ES-I3 (cell line): ENCODE results near the gene CPT1C.
"Not testable (repeated sequence)": the region's sequence is repeated elsewhere in the genome, so short reads cannot be mapped to it uniquely, and the experiment has no call there.

Experiments
- H3K36me3 ChIP-seq: 2 replicates; pipeline ENCODE4 v1.6.1; 2013; ENCODE audit warnings: mild to moderate bottlenecking, low read length, control low read depth, moderate library complexity; ENCODE audit not compliant: insufficient read depth
- H3K4me1 ChIP-seq: 2 replicates; pipeline ENCODE4 v1.6.1; 2013; ENCODE audit warnings: mild to moderate bottlenecking, control low read depth, low read length; ENCODE audit not compliant: insufficient read depth
- H3K9ac ChIP-seq: 2 replicates; pipeline ENCODE4 v1.6.1; 2013; ENCODE audit warnings: low read depth, mild to moderate bottlenecking, low read length, moderate library complexity
- H3K9me3 ChIP-seq: 2 replicates; pipeline ENCODE4 v1.6.1; 2013; ENCODE audit warnings: mild to moderate bottlenecking, low read length, moderate library complexity; ENCODE audit not compliant: control insufficient read depth, insufficient read depth

CPT1C gene

DNA sequence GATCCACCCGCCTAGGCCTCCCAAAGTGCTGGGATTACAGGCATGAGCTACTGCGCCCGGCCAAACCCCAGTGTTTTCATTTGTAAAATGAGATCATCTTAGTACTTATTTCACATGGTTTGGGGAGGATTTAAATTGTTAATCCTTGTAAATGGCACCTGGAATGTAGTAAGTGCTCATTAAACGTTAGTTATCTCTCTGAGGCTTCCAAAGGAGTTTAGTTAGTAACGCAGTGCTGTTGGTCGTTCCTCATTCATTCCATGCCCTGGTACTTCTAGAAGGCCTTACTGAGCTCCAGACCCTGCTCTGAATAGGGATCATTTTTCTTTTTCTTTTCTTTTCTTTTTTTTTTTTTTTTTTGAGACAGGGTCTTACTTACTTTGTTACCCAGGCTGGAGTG, 5.2 kb downstream of the CPT1C start:
- Histone ChIP-seq H3K9me3 (no peaks in the 10 kb centered on the region), H3K4me1 (peaks cover 2% of the 10 kb centered on the region; the same call in 1 of the 2 replicates), H3K9ac (no peak overlapping the region), H3K36me3 (peaks cover 3% of the 10 kb centered on the region; the same call in 1 of the 2 replicates)

DNA sequence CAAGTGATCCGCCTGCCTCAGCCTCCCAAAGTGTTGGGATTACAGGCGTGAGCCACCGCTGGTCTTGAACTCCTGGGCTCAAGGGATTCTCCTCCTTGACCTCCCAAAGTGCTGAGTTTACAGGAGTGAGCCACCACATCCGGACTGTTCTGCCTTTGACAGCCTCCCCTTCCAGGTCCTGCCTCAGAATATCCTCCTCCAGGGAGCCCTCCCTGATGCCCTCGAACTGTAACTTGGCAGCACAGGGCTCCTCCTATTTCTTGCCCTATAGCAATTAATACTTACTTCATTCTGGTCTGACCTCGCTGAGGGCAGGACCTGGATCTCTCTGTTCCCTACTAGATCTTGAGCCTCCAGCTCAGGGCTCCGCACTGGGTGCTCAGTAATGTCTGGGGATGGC, 5.9 kb downstream of the CPT1C start:
- no peaks in the 10 kb centered on the region for H3K9me3 ChIP-seq
- H3K4me1 ChIP-seq, result peaks cover 2% of the 10 kb centered on the region; the same call in 1 of the 2 replicates
- no peak overlapping the region for H3K9ac ChIP-seq
- H3K36me3 ChIP-seq, result peaks cover 3% of the 10 kb centered on the region; the same call in 1 of the 2 replicates

DNA sequence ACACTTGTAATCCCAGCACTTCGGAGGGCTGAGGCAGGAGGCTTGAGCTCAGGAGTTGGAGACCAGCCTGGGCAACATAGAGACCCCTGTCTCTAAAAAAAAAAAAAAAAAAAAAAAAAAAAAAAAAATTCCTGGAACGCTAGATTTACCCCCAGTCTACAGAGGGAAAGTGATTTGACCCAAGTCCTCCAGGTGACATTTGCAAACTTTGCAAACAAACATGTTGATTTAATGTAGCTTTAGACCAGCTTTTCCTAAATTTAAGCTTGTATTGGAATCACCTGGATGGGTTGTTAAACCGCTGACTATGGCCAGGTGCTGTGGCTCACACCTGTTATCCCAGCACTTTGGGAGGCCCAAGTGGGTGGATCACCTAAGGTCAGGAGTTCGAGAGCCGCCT, 8.4 kb downstream of the CPT1C start:
- no peak overlapping the region for H3K9ac ChIP-seq
- peaks cover 2% of the 10 kb centered on the region; the same call in 1 of the 2 replicates for H3K4me1 ChIP-seq
- no peaks in the 10 kb centered on the region for H3K36me3 ChIP-seq
- H3K9me3 ChIP-seq, result no peaks in the 10 kb centered on the region

GRCh38 chr19:49700563-49700962, 9.6 kb downstream of the CPT1C start:
- Histone ChIP-seq H3K4me1 (peaks cover 2% of the 10 kb centered on the region; the same call in 1 of the 2 replicates), H3K9ac (no peak overlapping the region), H3K9me3 (no peaks in the 10 kb centered on the region), H3K36me3 (peaks cover 5% of the 10 kb centered on the region; the same call in 1 of the 2 replicates)

DNA sequence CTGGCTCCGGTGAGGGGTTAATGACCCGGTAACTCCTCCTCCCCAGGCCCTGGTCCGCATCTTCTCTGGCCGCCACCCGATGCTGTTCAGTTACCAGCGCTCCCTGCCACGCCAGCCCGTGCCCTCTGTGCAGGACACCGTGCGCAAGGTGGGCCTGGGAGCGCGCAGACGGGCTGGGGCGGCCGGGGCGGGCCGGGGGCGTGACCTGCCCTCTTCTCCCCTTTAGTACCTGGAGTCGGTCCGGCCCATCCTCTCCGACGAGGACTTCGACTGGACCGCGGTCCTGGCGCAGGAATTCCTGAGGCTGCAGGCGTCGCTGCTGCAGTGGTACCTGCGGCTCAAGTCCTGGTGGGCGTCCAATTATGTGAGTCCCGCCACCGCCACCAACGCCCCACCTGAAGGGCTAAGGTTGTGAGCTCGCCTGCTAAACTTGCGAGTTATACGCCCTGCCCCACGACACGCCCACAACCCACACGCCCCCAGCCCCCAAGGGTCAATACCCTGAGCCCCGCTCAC, 10.4 kb downstream of the CPT1C start:
- peak overlapping the region; percentile 28; the same call in 1 of the 2 replicates for H3K9ac ChIP-seq
- H3K9me3 ChIP-seq, result no peaks in the 10 kb centered on the region
- H3K36me3 ChIP-seq, result peaks cover 7% of the 10 kb centered on the region
- H3K4me1 ChIP-seq, result peaks cover 2% of the 10 kb centered on the region; the same call in 1 of the 2 replicates

DNA sequence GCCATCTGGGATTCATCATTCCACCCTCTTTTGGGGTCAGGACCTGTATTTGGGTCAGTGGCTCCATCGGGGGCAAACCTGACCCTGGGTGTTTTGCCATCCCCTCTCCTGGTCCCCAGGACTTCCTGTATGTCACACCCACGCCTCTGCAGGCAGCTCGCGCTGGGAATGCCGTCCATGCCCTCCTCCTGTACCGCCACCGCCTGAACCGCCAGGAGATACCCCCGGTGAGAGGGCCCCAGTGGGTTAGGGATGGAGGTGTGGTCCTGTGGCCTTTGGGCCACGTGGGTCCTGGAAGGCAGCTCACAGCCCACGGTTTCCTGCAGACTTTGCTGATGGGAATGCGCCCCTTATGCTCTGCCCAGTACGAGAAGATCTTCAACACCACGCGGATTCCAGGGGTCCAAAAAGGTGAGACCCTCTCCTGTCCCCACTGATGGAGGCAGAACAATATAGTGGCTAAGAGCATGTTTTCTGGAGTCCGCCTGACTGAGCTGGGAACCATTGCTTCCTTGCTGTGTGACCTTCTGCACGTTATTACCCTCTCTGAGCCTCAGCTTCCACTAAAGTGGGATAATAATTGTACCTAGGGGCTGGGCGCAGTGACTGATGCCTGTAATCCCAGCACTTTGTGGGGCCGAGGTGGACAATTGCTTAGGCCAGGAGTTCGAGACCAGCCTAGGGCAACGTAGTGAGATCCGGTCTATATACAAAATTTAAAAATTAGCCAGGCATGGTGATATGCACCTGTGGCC, 14.1 kb downstream of the CPT1C start:
- Histone ChIP-seq H3K9me3 (no peaks in the 10 kb centered on the region), H3K9ac (no peak overlapping the region), H3K4me1 (peaks cover 2% of the 10 kb centered on the region; the same call in 1 of the 2 replicates), H3K36me3 (peaks cover 7% of the 10 kb centered on the region)

GRCh38 chr19:49705919-49706318, 15.0 kb downstream of the CPT1C start:
- H3K36me3 ChIP-seq, result peaks cover 7% of the 10 kb centered on the region
- H3K9me3 ChIP-seq, result no peaks in the 10 kb centered on the region
- H3K4me1 ChIP-seq, result no peaks in the 10 kb centered on the region; the same call in 1 of the 2 replicates
- H3K9ac ChIP-seq, result no peak overlapping the region

DNA sequence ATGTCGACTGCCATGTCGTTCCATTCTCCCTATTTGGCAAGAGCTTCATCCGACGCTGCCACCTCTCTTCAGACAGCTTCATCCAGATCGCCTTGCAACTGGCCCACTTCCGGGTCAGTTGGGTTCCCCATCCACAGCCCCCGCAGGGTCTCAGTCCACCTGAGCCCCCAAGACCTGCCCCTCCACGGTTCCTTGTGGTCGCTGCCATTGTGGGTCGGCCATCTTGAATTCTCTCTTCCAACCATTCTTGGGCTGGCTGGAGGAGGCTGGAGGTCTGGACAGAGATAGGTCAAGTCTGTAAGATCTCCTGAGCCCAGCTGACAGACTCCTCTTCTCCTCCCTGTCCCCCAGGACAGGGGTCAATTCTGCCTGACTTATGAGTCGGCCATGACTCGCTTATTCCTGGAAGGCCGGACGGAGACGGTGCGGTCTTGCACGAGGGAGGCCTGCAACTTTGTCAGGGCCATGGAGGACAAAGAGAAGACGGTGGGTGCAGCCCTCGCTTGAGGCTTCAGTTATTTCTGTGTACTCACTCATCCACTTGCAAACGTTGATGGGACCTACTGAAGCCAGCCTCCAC, 19.5 kb downstream of the CPT1C start:
- Histone ChIP-seq H3K9me3 (no peaks in the 10 kb centered on the region), H3K4me1 (no peaks in the 10 kb centered on the region; the same call in 1 of the 2 replicates), H3K36me3 (peaks cover 3% of the 10 kb centered on the region), H3K9ac (no peak overlapping the region)

DNA sequence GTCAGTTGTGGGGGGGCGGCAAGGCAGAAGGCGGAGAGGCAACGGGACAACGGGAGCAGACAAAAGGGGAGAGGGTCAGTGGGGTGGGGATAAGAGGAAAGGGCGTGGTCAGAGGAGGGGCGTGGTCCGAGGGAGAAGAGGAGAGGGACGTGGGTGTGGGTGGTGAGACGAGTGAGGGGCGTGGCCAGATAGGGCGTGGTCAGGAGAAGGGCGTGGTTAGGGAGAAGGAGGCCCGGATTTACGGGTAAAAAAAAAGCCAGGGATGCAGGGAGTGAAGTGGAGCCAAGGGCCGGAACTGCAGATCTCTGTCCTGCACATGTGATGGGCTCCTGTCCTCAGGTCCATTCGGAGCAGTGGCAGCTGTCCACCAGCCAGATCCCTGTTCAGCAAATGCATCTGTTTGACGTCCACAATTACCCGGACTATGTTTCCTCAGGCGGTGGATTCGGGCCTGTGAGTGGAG, 21.5 kb downstream of the CPT1C start:
- H3K9ac ChIP-seq, result peak overlapping the region; percentile 34; the same call in 1 of the 2 replicates
- no peaks in the 10 kb centered on the region for H3K9me3 ChIP-seq
- no peaks in the 10 kb centered on the region for H3K36me3 ChIP-seq
- no peaks in the 10 kb centered on the region; the same call in 1 of the 2 replicates for H3K4me1 ChIP-seq

GRCh38 chr19:49713236-49713845, 22.4 kb downstream of the CPT1C start:
- Histone ChIP-seq H3K9me3 (no peaks in the 10 kb centered on the region), H3K36me3 (no peaks in the 10 kb centered on the region), H3K9ac (no peak overlapping the region), H3K4me1 (no peaks in the 10 kb centered on the region; the same call in 1 of the 2 replicates)

GRCh38 chr19:49716154-49716553, 25.2 kb downstream of the CPT1C start:
- Histone ChIP-seq H3K36me3 (no peaks in the 10 kb centered on the region), H3K4me1 (no peaks in the 10 kb centered on the region; the same call in 1 of the 2 replicates), H3K9me3 (no peaks in the 10 kb centered on the region), H3K9ac (no peak overlapping the region)

DNA sequence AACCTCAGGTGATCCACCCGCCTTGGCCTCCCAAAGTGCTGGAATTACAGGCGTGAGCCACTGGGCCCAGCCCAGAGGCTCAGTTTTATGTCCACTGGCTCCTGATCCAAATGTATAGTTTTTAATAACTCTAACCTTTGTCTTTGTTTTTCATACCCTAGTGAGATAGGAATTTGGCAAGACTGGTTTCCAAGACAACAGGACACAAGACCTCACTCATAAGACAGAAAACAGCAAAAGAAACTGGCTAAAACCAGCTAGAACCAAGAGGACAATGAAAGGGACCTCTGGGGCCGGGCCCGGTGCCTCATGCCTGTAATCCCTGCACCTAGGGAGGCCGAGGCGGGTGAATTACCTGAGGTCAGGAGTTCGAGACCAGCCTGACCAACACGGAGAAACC, 27.6 kb downstream of the CPT1C start:
- Histone ChIP-seq H3K9me3 (no peaks in the 10 kb centered on the region), H3K4me1 (no peaks in the 10 kb centered on the region; the same call in 1 of the 2 replicates), H3K9ac (no peak overlapping the region; the same call in 1 of the 2 replicates), H3K36me3 (no peaks in the 10 kb centered on the region)

GRCh38 chr19:49718991-49719390, 28.1 kb downstream of the CPT1C start:
- Histone ChIP-seq H3K9ac (no peak overlapping the region), H3K4me1 (no peaks in the 10 kb centered on the region), H3K9me3 (no peaks in the 10 kb centered on the region), H3K36me3 (no peaks in the 10 kb centered on the region)

DNA sequence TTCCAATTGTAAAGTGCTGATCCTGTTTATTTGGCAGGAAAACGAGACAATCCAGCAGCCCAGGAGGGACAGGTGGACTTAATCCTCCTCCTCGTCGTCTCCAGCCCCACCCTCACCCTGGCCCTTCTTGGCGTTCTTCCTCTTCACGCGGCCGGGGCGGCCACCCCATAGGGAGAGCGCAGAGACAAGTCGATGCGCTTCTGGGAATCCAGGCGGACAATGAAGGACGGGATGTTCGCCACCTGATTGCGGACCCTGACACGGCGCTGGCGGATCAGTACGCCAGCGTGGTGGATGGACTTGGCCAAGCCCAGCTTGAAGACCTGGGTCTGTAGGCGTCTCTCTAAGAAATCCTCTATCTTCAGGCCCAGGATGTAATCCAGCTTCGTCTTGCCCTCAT, 28.5 kb downstream of the CPT1C start:
- H3K9me3 ChIP-seq, H3K9ac ChIP-seq, H3K4me1 ChIP-seq, H3K36me3 ChIP-seq: not testable (repeated sequence)
